Activated naive CD4-positive, alpha-beta T cell treated with anti-CD3 and anti-CD28 coated beads, Interleukin-2, amount 10 ng/mL, durations not matched to agents 7 days and 5 days (primary cell): ENCODE measurements around the gene ANKRD11.

Source experiments
- CTCF ChIA-PET: fragments of 350-600 bp; sonication (Branson Sonifier 250); formaldehyde crosslinking; loops from one replicate; lab custom pipeline; 2021; ENCODE audit warnings: antibody characterized with exemption; lab: Charles Lee
- DNase-seq: peaks from one replicate; pipeline ENCODE4 v3.0.0-alpha.2; 2020
- H3K27ac Mint-ChIP-seq: one replicate; pipeline ENCODE4 v1.8.0; 2021; ENCODE audit warnings: mild to moderate bottlenecking, moderate library complexity, mixed read lengths
- H3K27me3 Mint-ChIP-seq: one replicate; pipeline ENCODE4 v1.8.0; 2021; ENCODE audit warnings: mild to moderate bottlenecking, mixed read lengths
- H3K36me3 Mint-ChIP-seq: one replicate; pipeline ENCODE4 v1.8.0; 2021; ENCODE audit warnings: mixed read lengths
- H3K4me1 Mint-ChIP-seq: one replicate; pipeline ENCODE4 v1.8.0; 2021; ENCODE audit warnings: mixed read lengths
- H3K4me3 Mint-ChIP-seq: one replicate; pipeline ENCODE4 v1.8.0; 2021; ENCODE audit warnings: mild to moderate bottlenecking, moderate library complexity, mixed read lengths
- H3K9me3 Mint-ChIP-seq: one replicate; pipeline ENCODE4 v1.8.0; 2021; ENCODE audit warnings: mixed read lengths

The ANKRD11 gene

GRCh38 chr16:89297156-89297874 lies 193.0 kb downstream of the ANKRD11 start:
- peaks cover 16% of the 10 kb centered on the region for H3K36me3 Mint-ChIP-seq
- H3K4me1 Mint-ChIP-seq: peaks cover 36% of the 10 kb centered on the region
- CTCF ChIA-PET: interaction anchor here (1.5 to 2.1 kb wide), 2 partner anchors 10 to 212 kb away, joined by 4 to 6 read pairs; no protein-coding TSS in a partner anchor
- peak overlapping the region; percentile 58 for H3K27ac Mint-ChIP-seq
- no peak for DNase-seq
- no peak overlapping the region for H3K4me3 Mint-ChIP-seq
- H3K27me3 Mint-ChIP-seq: no peaks in the 10 kb centered on the region
- no peaks in the 10 kb centered on the region for H3K9me3 Mint-ChIP-seq

GRCh38 chr16:89295915-89296314 lies 194.4 kb downstream of the ANKRD11 start:
- H3K36me3 Mint-ChIP-seq: peaks cover 16% of the 10 kb centered on the region
- no peaks in the 10 kb centered on the region for H3K27me3 Mint-ChIP-seq
- CTCF ChIA-PET: interaction anchor here (0.7 to 2.1 kb wide), 2 partner anchors 12 to 37 kb away, joined by 3 to 6 read pairs; no protein-coding TSS in a partner anchor
- no peaks in the 10 kb centered on the region for H3K9me3 Mint-ChIP-seq
- H3K27ac Mint-ChIP-seq: peak overlapping the region; percentile 58
- no peak for DNase-seq
- H3K4me3 Mint-ChIP-seq: no peak overlapping the region
- H3K4me1 Mint-ChIP-seq: peaks cover 36% of the 10 kb centered on the region

- no peaks in the 10 kb centered on the region for H3K9me3 Mint-ChIP-seq
- H3K27me3 Mint-ChIP-seq: no peaks in the 10 kb centered on the region
- CTCF ChIA-PET: interaction anchor here (0.7 to 2.1 kb wide), 2 partner anchors 12 to 38 kb away, joined by 3 to 6 read pairs; no protein-coding TSS in a partner anchor
- DNase-seq: no peak
- H3K36me3 Mint-ChIP-seq: peaks cover 14% of the 10 kb centered on the region
- H3K27ac Mint-ChIP-seq: no peak overlapping the region
- H3K4me1 Mint-ChIP-seq: peaks cover 30% of the 10 kb centered on the region
- no peak overlapping the region for H3K4me3 Mint-ChIP-seq
Observed at GRCh38 chr16:89295071-89295900, 195.1 kb downstream of the ANKRD11 start.

GRCh38 chr16:89294486-89294885 lies 195.9 kb downstream of the ANKRD11 start:
- CTCF ChIA-PET: no interaction called here
- Mint-ChIP-seq H3K9me3 (no peaks in the 10 kb centered on the region), H3K27ac (peak overlapping the region; percentile 14)

GRCh38 chr16:89293276-89294143 lies 196.9 kb downstream of the ANKRD11 start:
- H3K27ac Mint-ChIP-seq: peak overlapping the region; percentile 52
- CTCF ChIA-PET: interaction anchor here (0.6 to 1.7 kb wide), 3 partner anchors 10 to 421 kb away, joined by 3 to 5 read pairs (median 3); partner anchors contain the start of gene SPG7

More at GRCh38 chr16:89294486-89294885, 195.9 kb downstream of the ANKRD11 start:
- DNase-seq: no peak
- peaks cover 17% of the 10 kb centered on the region for H3K36me3 Mint-ChIP-seq
- no peak overlapping the region for H3K4me3 Mint-ChIP-seq
- H3K4me1 Mint-ChIP-seq: peaks cover 34% of the 10 kb centered on the region
- no peaks in the 10 kb centered on the region for H3K27me3 Mint-ChIP-seq

GRCh38 chr16:89292443-89293078 lies 197.8 kb downstream of the ANKRD11 start:
- H3K27ac Mint-ChIP-seq: no peak overlapping the region
- H3K36me3 Mint-ChIP-seq: peaks cover 13% of the 10 kb centered on the region
- H3K27me3 Mint-ChIP-seq: no peaks in the 10 kb centered on the region
- H3K9me3 Mint-ChIP-seq: no peaks in the 10 kb centered on the region
- H3K4me1 Mint-ChIP-seq: peaks cover 22% of the 10 kb centered on the region
- no peak overlapping the region for H3K4me3 Mint-ChIP-seq
- CTCF ChIA-PET: interaction anchor here (0.9 to 1.7 kb wide), 4 partner anchors 11 to 216 kb away, joined by 3 to 5 read pairs (median 4); partner anchors contain the start of genes SPG7 and ZNF778
- no peak for DNase-seq

More at GRCh38 chr16:89293276-89294143, 196.9 kb downstream of the ANKRD11 start:
- Mint-ChIP-seq H3K4me1 (peaks cover 29% of the 10 kb centered on the region), H3K9me3 (no peaks in the 10 kb centered on the region), H3K4me3 (no peak overlapping the region), H3K27me3 (no peaks in the 10 kb centered on the region), H3K36me3 (peaks cover 15% of the 10 kb centered on the region)
- no peak for DNase-seq

GRCh38 chr16:89291776-89292175 lies 198.6 kb downstream of the ANKRD11 start:
- CTCF ChIA-PET: interaction anchor here (0.9 to 1.5 kb wide), 2 partner anchors 23 to 74 kb away, joined by 3 to 4 read pairs; partner anchors contain the start of gene ZNF778

GRCh38 chr16:89291363-89291762 lies 199.0 kb downstream of the ANKRD11 start:
- no peak for DNase-seq
- H3K36me3 Mint-ChIP-seq: peaks cover 19% of the 10 kb centered on the region
- CTCF ChIA-PET: interaction anchor here (1.5 kb wide), 1 partner anchor 24 kb away, joined by 4 read pairs; no protein-coding TSS in a partner anchor
- peaks cover 10% of the 10 kb centered on the region for H3K4me1 Mint-ChIP-seq
- H3K9me3 Mint-ChIP-seq: no peaks in the 10 kb centered on the region
- H3K27me3 Mint-ChIP-seq: no peaks in the 10 kb centered on the region
- no peak overlapping the region for H3K27ac Mint-ChIP-seq
- no peak overlapping the region for H3K4me3 Mint-ChIP-seq

More at GRCh38 chr16:89291776-89292175, 198.6 kb downstream of the ANKRD11 start:
- no peak for DNase-seq
- Mint-ChIP-seq H3K27ac (peak overlapping the region; percentile 52), H3K4me1 (peaks cover 14% of the 10 kb centered on the region), H3K9me3 (no peaks in the 10 kb centered on the region), H3K4me3 (no peak overlapping the region), H3K36me3 (peaks cover 18% of the 10 kb centered on the region), H3K27me3 (no peaks in the 10 kb centered on the region)

- H3K4me1 Mint-ChIP-seq: peaks cover 5% of the 10 kb centered on the region
- H3K36me3 Mint-ChIP-seq: peaks cover 20% of the 10 kb centered on the region
- CTCF ChIA-PET: no interaction called here
- no peaks in the 10 kb centered on the region for H3K9me3 Mint-ChIP-seq
- no peak overlapping the region for H3K4me3 Mint-ChIP-seq
- DNase-seq: no peak
- H3K27ac Mint-ChIP-seq: no peak overlapping the region
- no peaks in the 10 kb centered on the region for H3K27me3 Mint-ChIP-seq
Observed at GRCh38 chr16:89290887-89291286, 199.5 kb downstream of the ANKRD11 start.

GRCh38 chr16:89290472-89290871 lies 199.9 kb downstream of the ANKRD11 start:
- Mint-ChIP-seq H3K4me1 (peaks cover 4% of the 10 kb centered on the region), H3K36me3 (peaks cover 20% of the 10 kb centered on the region), H3K9me3 (no peaks in the 10 kb centered on the region), H3K4me3 (no peak overlapping the region), H3K27me3 (no peaks in the 10 kb centered on the region), H3K27ac (no peak overlapping the region)
- CTCF ChIA-PET: no interaction called here
- no peak for DNase-seq

GRCh38 chr16:89289428-89290395 lies 200.6 kb downstream of the ANKRD11 start:
- Mint-ChIP-seq H3K4me3 (no peak overlapping the region), H3K36me3 (peaks cover 20% of the 10 kb centered on the region), H3K27ac (peak overlapping the region; percentile 64), H3K4me1 (peaks cover 4% of the 10 kb centered on the region), H3K9me3 (no peaks in the 10 kb centered on the region), H3K27me3 (no peaks in the 10 kb centered on the region)
- CTCF ChIA-PET: interaction anchor here (0.6 to 2.4 kb wide), 11 partner anchors 11 to 219 kb away, joined by 3 to 7 read pairs (median 4); partner anchors contain the start of gene SPG7
- peak; percentile 79 for DNase-seq

- no peak overlapping the region for H3K4me3 Mint-ChIP-seq
- no peaks in the 10 kb centered on the region for H3K9me3 Mint-ChIP-seq
- peaks cover 4% of the 10 kb centered on the region for H3K4me1 Mint-ChIP-seq
- no peak for DNase-seq
- H3K27me3 Mint-ChIP-seq: no peaks in the 10 kb centered on the region
- peaks cover 20% of the 10 kb centered on the region for H3K36me3 Mint-ChIP-seq
- H3K27ac Mint-ChIP-seq: no peak overlapping the region
- CTCF ChIA-PET: interaction anchor here (0.6 to 2.4 kb wide), 14 partner anchors 10 to 220 kb away, joined by 3 to 7 read pairs (median 4); partner anchors contain the start of gene SPG7
Observed at GRCh38 chr16:89288966-89289365, 201.4 kb downstream of the ANKRD11 start.
